ENCODE data around the gene GHRHR.

GHRHR gene

DNA sequence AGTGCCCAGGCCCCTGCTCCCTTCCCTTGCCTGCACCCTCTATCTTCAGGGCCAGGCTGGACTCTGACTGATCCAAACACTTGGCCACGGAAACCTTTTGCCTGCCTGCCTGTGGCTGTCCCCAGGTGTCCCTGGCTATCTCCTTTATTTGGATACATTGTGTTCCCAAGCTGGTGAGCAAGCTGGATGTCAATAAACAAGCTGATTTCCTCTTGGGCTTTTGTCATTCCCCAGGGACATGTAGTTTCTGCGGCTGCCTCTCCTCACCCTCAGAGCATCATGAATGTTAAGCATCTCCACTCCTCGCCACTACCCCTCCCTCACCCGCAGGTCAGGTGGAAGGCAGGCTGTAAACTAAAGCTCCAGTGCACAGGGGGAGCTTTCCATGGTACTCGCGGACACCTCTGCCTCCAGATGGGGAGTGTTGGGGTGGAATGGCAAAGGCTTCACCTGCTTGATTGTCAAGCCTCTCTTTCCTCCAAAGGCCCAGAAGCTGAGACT is 6.9 kb downstream of the GHRHR start:
- H3K4me3 ChIP-seq (ENCODE audit: low read depth, low read length) = no peak overlapping the region
- peak; percentile 50 for DNase-seq (ENCODE audit: low read depth)
- no peak for TF ChIP-seq MYC (IDR thresholded peaks at IDR 0.05; ENCODE audit: low read depth, low read length)
- TF ChIP-seq, protein P1, sequence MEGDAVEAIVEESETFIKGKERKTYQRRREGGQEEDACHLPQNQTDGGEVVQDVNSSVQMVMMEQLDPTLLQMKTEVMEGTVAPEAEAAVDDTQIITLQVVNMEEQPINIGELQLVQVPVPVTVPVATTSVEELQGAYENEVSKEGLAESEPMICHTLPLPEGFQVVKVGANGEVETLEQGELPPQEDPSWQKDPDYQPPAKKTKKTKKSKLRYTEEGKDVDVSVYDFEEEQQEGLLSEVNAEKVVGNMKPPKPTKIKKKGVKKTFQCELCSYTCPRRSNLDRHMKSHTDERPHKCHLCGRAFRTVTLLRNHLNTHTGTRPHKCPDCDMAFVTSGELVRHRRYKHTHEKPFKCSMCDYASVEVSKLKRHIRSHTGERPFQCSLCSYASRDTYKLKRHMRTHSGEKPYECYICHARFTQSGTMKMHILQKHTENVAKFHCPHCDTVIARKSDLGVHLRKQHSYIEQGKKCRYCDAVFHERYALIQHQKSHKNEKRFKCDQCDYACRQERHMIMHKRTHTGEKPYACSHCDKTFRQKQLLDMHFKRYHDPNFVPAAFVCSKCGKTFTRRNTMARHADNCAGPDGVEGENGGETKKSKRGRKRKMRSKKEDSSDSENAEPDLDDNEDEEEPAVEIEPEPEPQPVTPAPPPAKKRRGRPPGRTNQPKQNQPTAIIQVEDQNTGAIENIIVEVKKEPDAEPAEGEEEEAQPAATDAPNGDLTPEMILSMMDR (IDR thresholded peaks at IDR 0.05; ENCODE audit: low read depth, low read length) = no peak
- TF ChIP-seq, protein P2, sequence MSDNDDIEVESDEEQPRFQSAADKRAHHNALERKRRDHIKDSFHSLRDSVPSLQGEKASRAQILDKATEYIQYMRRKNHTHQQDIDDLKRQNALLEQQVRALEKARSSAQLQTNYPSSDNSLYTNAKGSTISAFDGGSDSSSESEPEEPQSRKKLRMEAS (IDR thresholded peaks at IDR 0.05; ENCODE audit: low read depth, low read length) = no peak
- TF ChIP-seq POLR2A (IDR thresholded peaks at IDR 0.05; ENCODE audit: extremely low read depth, insufficient read length) = no peak

DNA sequence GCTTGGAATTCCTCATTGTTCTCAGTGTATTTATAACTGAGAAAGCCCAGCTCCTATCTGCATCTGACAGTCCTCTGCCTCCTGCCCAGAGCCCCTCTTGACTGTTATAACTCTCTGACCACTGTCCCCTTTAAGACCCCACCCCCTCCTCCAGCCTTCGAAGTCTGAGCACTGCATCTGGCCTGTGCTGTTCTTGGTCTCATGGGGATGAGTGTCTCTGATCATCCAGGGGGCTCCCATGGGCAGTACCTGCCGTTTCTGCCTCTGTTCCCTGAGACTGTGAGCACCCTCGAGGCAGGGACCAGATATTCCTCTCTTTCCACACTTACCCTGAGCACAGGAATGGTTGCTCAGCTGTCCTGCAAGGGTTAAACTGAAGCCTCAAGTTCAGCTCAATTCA is 7.7 kb downstream of the GHRHR start:
- no peak for DNase-seq (ENCODE audit: low read depth)
- TF ChIP-seq POLR2A (IDR thresholded peaks at IDR 0.05; ENCODE audit: extremely low read depth, insufficient read length) (no peak), MYC (IDR thresholded peaks at IDR 0.05; ENCODE audit: low read depth, low read length) (no peak)
- H3K4me3 ChIP-seq (ENCODE audit: low read depth, low read length) = no peak overlapping the region

DNA sequence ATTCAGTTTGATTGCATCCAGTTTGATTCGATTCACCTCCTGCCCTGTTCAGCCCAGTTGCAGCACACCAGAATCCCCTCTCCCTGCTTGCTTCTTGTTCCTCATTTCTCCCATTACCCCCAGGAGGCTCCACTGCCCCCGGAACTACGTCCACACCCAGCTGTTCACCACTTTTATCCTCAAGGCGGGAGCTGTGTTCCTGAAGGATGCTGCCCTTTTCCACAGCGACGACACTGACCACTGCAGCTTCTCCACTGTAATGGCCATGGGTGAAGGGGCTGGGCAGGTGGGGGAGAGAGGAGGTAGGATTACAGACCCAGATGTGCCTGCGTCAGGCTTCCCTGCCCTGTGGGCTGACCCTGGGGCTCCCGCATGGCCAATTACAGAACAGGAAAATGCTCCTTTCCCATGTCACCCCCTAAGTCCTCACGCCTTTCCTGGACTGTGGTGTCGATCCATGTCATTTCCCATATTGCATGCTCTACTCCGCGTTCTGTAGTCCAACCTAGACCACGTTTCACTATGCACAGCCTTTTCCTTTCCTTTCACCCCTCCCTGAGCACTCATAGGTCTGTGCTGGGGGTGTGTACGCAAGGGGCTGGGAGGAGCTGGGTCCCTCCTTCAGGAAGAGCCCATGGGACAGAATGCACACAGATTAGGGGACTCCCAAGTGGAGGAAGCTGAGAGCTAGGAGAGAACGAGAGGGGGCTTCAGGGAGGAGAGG is 8.2 kb downstream of the GHRHR start:
- no peak overlapping the region for H3K4me3 ChIP-seq (ENCODE audit: low read depth, low read length)
- no peak for DNase-seq (ENCODE audit: low read depth)
- TF ChIP-seq, protein P1 (IDR thresholded peaks at IDR 0.05; ENCODE audit: low read depth, low read length) = no peak
- TF ChIP-seq POLR2A (IDR thresholded peaks at IDR 0.05; ENCODE audit: extremely low read depth, insufficient read length) = no peak
- TF ChIP-seq MYC (IDR thresholded peaks at IDR 0.05; ENCODE audit: low read depth, low read length) = no peak
- TF ChIP-seq, protein P2 (IDR thresholded peaks at IDR 0.05; ENCODE audit: low read depth, low read length) = no peak

DNA sequence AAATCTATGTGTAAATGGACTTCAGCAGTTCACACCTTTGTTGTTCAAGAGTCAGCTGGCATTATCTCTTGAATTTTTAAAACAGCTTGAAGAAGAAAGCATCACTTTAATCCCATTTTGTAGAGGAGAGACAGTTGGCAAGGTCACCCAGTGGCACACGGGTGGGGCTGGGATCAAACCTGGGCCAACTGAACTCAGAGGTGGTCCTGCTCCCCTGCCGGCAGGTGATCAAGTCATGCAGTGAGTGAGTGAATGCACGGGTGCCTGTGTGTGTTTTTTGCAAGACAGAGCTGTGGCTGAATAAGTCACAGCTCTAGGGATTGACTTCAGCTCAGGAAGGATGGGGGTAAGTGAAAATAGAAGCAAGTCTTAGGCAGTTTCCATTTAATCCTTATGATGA is 9.5 kb downstream of the GHRHR start:
- no peak for TF ChIP-seq POLR2A (IDR thresholded peaks at IDR 0.05; ENCODE audit: extremely low read depth, insufficient read length)
- TF ChIP-seq, protein P1 (IDR thresholded peaks at IDR 0.05; ENCODE audit: low read depth, low read length) = no peak
- no peak for TF ChIP-seq MYC (IDR thresholded peaks at IDR 0.05; ENCODE audit: low read depth, low read length)
- TF ChIP-seq, protein P2 (IDR thresholded peaks at IDR 0.05; ENCODE audit: low read depth, low read length) = no peak
- no peak for DNase-seq (ENCODE audit: low read depth)
- H3K4me3 ChIP-seq (ENCODE audit: low read depth, low read length) = no peak overlapping the region

DNA sequence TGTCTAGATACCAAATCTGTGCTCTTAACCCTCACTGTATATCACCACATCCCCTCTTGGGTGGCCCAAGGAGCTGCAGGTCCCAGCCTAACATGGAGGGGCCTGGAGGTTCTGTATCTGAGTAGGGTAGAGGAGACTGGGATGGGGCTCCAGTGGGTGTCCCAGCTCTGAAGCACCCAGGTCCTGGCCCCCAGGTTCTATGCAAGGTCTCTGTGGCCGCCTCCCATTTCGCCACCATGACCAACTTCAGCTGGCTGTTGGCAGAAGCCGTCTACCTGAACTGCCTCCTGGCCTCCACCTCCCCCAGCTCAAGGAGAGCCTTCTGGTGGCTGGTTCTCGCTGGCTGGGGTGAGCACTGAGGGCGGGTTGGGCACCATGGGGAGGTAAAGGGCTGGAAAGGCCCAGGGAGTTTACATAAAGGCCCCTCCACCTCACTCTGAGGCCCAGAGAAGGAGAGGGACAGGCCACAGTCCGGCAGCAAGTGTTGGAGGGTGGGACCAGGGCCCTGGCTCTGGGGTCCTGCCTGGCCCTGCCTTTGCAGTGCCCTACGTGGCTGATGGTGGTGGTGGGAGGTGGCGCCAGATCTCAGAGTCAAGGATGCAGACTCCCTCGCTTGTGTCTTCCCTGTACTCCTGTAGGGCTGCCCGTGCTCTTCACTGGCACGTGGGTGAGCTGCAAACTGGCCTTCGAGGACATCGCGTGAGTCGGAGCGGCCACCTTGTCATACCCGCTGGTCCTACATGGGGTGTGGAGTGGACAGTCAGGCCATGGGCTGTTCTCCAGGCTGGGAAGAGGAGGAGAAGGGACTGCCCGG is 10.2 kb downstream of the GHRHR start:
- no peak for DNase-seq (ENCODE audit: low read depth)
- TF ChIP-seq, protein P2 (IDR thresholded peaks at IDR 0.05; ENCODE audit: low read depth, low read length) = no peak
- TF ChIP-seq, protein P1 (IDR thresholded peaks at IDR 0.05; ENCODE audit: low read depth, low read length) = no peak
- no peak for TF ChIP-seq POLR2A (IDR thresholded peaks at IDR 0.05; ENCODE audit: extremely low read depth, insufficient read length)
- TF ChIP-seq MYC (IDR thresholded peaks at IDR 0.05; ENCODE audit: low read depth, low read length) = no peak
- no peak overlapping the region for H3K4me3 ChIP-seq (ENCODE audit: low read depth, low read length)

All from NB4 (cell line).